NCI-H510A (cell line): ENCODE measurements around the gene FNDC10.
"Not testable (repeated sequence)": the region's sequence is repeated elsewhere in the genome, so short reads cannot be mapped to it uniquely, and the experiment has no call there.

Experiments used
- DNase-seq: peaks from one replicate; lab custom pipeline; 2025; lab: John Stamatoyannopoulos, UW

The FNDC10 gene

GRCh38 chr1:1599935-1600860 is at the start of gene FNDC10:
Gene FNDC10, minus strand, starts transcription at chr1:1600135. Its CDS starts 120 bp downstream, at chr1:1600015.
- DNase-seq, result no peak

GRCh38 chr1:1648265-1648664 is 48.3 kb upstream of the FNDC10 start:
- DNase-seq, result not testable (repeated sequence)

- not testable (repeated sequence) for DNase-seq
Observed at GRCh38 chr1:1647567-1648241, 47.8 kb upstream of the FNDC10 start.

- not testable (repeated sequence) for DNase-seq
Observed at GRCh38 chr1:1646326-1646725, 46.4 kb upstream of the FNDC10 start.

- DNase-seq, result not testable (repeated sequence)
Observed at GRCh38 chr1:1640711-1641461, 41.0 kb upstream of the FNDC10 start.

GRCh38 chr1:1640081-1640480 is 40.1 kb upstream of the FNDC10 start:
- DNase-seq, result not testable (repeated sequence)

- not testable (repeated sequence) for DNase-seq
Observed at GRCh38 chr1:1639368-1639767, 39.4 kb upstream of the FNDC10 start.

GRCh38 chr1:1638528-1638927 is 38.6 kb upstream of the FNDC10 start:
- DNase-seq, result not testable (repeated sequence)

GRCh38 chr1:1637479-1637875 is 37.5 kb upstream of the FNDC10 start:
- DNase-seq, result not testable (repeated sequence)

GRCh38 chr1:1636621-1637478 is 36.9 kb upstream of the FNDC10 start:
- DNase-seq, result not testable (repeated sequence)

GRCh38 chr1:1634613-1635012 is 34.7 kb upstream of the FNDC10 start:
- DNase-seq, result not testable (repeated sequence)

GRCh38 chr1:1633409-1633808 is 33.5 kb upstream of the FNDC10 start:
- DNase-seq, result not testable (repeated sequence)

GRCh38 chr1:1631782-1632420 is 32.0 kb upstream of the FNDC10 start, which contains the start of gene MMP23B:
Gene MMP23B, plus strand, starts transcription at chr1:1632173. Its CDS starts 46 bp downstream, at chr1:1632219.
- peak; percentile 69 for DNase-seq

GRCh38 chr1:1630965-1631781 is 31.2 kb upstream of the FNDC10 start:
- DNase-seq, result no peak

GRCh38 chr1:1630191-1630964 is 30.4 kb upstream of the FNDC10 start:
- DNase-seq, result peak; percentile 91

GRCh38 chr1:1629430-1630190 is 29.7 kb upstream of the FNDC10 start:
- no peak for DNase-seq

- DNase-seq, result no peak
Observed at GRCh38 chr1:1628754-1629429, 29.0 kb upstream of the FNDC10 start.
